BE2C (cell line): Measurements from ENCODE around the gene FMR1NB. TPM values are rescaled to one million over a fixed set of nuclear protein-coding genes. Genes with fewer than 3 reads are reported as not detected.

ENCODE experiments used
- DNase-seq: peaks from one replicate; pipeline ENCODE4 v3.0.0-alpha.2; 2020
- H3K27me3 ChIP-seq: fragments of 250-450 bp; sonication (Bioruptor Pico); 2 replicates; pipeline ENCODE4 v1.5.1; 2020; ENCODE audit warnings: mild to moderate bottlenecking
- H3K36me3 ChIP-seq: fragments of 250-450 bp; sonication (Bioruptor Pico); 2 replicates; pipeline ENCODE4 v1.5.1; 2020; ENCODE audit warnings: mild to moderate bottlenecking
- H3K4me1 ChIP-seq: fragments of 250-450 bp; sonication (Bioruptor Pico); 2 replicates; pipeline ENCODE4 v1.5.1; 2020
- H3K4me3 ChIP-seq: 2 replicates; pipeline ENCODE4 v1.5.1; 2011; ENCODE audit warnings: low read depth, low read length
- H3K9me3 ChIP-seq: fragments of 250-450 bp; sonication (Bioruptor Pico); 2 replicates; pipeline ENCODE4 v1.5.1; 2020
- CTCF ChIP-seq: IDR thresholded peaks from 2 replicates; pipeline ENCODE4 v1.5.1; 2012; ENCODE audit warnings: mild to moderate bottlenecking, low read depth, low read length
- polyA plus RNA-seq: library from polyadenylated mRNA; unstranded; fragments of >200 nt; gene quantifications from one replicate; pipeline ENCODE4 v1.2.1, GENCODE V29; 2012; ENCODE audit warnings: low read depth, missing spikeins; ENCODE audit not compliant: insufficient read length, insufficient read depth

The FMR1NB gene
- not detected for polyA plus RNA-seq

DNA sequence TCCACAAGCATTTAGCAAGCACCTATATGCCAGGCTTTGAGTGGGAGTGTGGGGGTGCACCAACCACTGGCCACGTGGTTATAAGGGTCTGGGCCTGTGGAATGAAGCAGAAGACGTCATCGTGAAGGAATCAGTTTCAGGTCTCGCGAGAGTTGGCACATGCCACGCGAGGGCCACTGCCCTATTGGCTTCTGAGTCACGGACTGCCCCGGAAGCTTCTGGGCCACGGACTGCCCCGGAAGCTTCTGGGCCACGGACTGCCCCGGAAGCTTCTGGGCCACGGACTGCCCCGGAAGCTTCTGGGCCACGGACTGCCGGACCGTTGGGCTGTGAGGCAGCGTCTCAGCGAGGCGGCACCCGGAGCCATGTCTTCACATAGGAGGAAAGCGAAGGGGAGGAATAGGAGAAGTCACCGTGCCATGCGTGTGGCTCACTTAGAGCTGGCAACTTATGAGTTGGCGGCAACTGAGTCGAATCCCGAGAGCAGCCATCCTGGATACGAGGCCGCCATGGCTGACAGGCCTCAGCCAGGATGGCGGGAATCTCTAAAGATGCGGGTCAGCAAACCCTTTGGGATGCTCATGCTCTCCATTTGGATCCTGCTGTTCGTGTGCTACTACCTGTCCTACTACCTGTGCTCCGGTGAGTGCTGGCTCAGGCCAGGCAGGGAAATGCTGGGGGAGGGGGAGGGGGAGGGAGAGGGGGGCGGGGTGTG is at the start of gene FMR1NB:
Gene FMR1NB (plus strand): TSS at position 300 of the 715 bp plus-strand sequence. CDS start 66 bp downstream, at position 366.
- DNase-seq, result no peak
- no peak for TF ChIP-seq CTCF
- no peaks in the 10 kb centered on the region for H3K4me1 ChIP-seq
- no peak within 1 kb of the TSS for H3K4me3 ChIP-seq
- no peaks in the 10 kb centered on the region for H3K9me3 ChIP-seq
- H3K27me3 ChIP-seq, result no peaks in the 10 kb centered on the region
- H3K36me3 ChIP-seq, result no peaks in the 10 kb centered on the region

GRCh38 chrX:147933815-147934214 is 47.3 kb upstream of the FMR1NB start:
- no peak for TF ChIP-seq CTCF
- no peaks in the 10 kb centered on the region for H3K36me3 ChIP-seq
- no peaks in the 10 kb centered on the region for H3K4me1 ChIP-seq
- H3K9me3 ChIP-seq, result no peaks in the 10 kb centered on the region
- DNase-seq, result no peak
- no peak overlapping the region for H3K4me3 ChIP-seq
- no peaks in the 10 kb centered on the region for H3K27me3 ChIP-seq

- no peaks in the 10 kb centered on the region for H3K27me3 ChIP-seq
- H3K36me3 ChIP-seq, result no peaks in the 10 kb centered on the region
Observed at GRCh38 chrX:147935156-147935758, 45.9 kb upstream of the FMR1NB start.

GRCh38 chrX:147945286-147945685 is 35.9 kb upstream of the FMR1NB start:
- no peaks in the 10 kb centered on the region for H3K4me1 ChIP-seq
- no peak overlapping the region for H3K4me3 ChIP-seq
- H3K36me3 ChIP-seq, result peaks cover 4% of the 10 kb centered on the region

More at GRCh38 chrX:147935156-147935758, 45.9 kb upstream of the FMR1NB start:
- no peaks in the 10 kb centered on the region for H3K4me1 ChIP-seq
- H3K9me3 ChIP-seq, result no peaks in the 10 kb centered on the region
- no peak for TF ChIP-seq CTCF
- DNase-seq, result no peak
- H3K4me3 ChIP-seq, result no peak overlapping the region

DNA sequence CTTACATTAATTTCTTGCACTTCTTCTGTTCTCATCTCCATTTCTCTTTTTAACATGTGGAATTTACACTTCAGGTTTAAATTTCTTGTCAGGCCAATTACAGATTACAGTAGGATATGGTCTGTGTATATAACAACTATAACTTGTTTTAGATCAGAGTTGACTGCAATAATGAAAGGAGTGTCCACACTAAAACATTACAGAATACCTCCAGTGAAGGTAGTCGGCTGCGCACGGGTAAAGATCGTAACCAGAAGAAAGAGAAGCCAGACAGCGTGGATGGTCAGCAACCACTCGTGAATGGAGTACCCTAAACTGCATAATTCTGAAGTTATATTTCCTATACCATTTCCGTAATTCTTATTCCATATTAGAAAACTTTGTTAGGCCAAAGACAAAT is 32.6 kb upstream of the FMR1NB start:
- Histone ChIP-seq H3K27me3 (no peaks in the 10 kb centered on the region), H3K36me3 (peaks cover 4% of the 10 kb centered on the region), H3K4me1 (no peaks in the 10 kb centered on the region), H3K4me3 (no peak overlapping the region), H3K9me3 (no peaks in the 10 kb centered on the region)
- DNase-seq, result no peak
- TF ChIP-seq CTCF, result no peak

More at GRCh38 chrX:147945286-147945685, 35.9 kb upstream of the FMR1NB start:
- Histone ChIP-seq H3K27me3 (no peaks in the 10 kb centered on the region), H3K9me3 (no peaks in the 10 kb centered on the region)
- TF ChIP-seq CTCF, result no peak
- DNase-seq, result no peak

- no peak for DNase-seq
- Histone ChIP-seq H3K4me1 (no peaks in the 10 kb centered on the region), H3K9me3 (no peaks in the 10 kb centered on the region), H3K27me3 (no peaks in the 10 kb centered on the region), H3K36me3 (peaks cover 4% of the 10 kb centered on the region), H3K4me3 (no peak overlapping the region)
- TF ChIP-seq CTCF, result no peak
Observed at GRCh38 chrX:147950352-147950751, 30.8 kb upstream of the FMR1NB start.
